Activated CD4-positive, alpha-beta memory T cell treated with anti-CD3 and anti-CD28 coated beads for 36 hours (primary cell): Measurements from ENCODE around the gene MAP3K9. TPM values are rescaled to one million over a fixed set of nuclear protein-coding genes. Genes with fewer than 3 reads are reported as not detected.
A peak's percentile ranks its signal among the peaks of the same experiment; 100 is the strongest.
"Not testable (repeated sequence)": the region's sequence is repeated elsewhere in the genome, so short reads cannot be mapped to it uniquely, and the experiment has no call there.

Experiments
- CTCF ChIA-PET: fragments of 350-600 bp; sonication (Branson Sonifier 250); formaldehyde crosslinking; loops from one replicate; lab custom pipeline; 2021; ENCODE audit warnings: antibody characterized with exemption, inconsistent platforms; lab: Charles Lee
- POLR2A ChIA-PET: fragments of 350-600 bp; sonication (Branson Sonifier 250); formaldehyde crosslinking; loops from one replicate; lab custom pipeline; 2021; ENCODE audit warnings: antibody characterized with exemption; lab: Charles Lee
- DNase-seq: peaks from one replicate; pipeline ENCODE4 v3.0.0-alpha.2; 2020
- H3K27ac Mint-ChIP-seq: one replicate; pipeline ENCODE4 v1.8.0; 2021; ENCODE audit warnings: mixed read lengths
- H3K27me3 Mint-ChIP-seq: one replicate; pipeline ENCODE4 v1.8.0; 2021; ENCODE audit warnings: mixed read lengths
- H3K36me3 Mint-ChIP-seq: one replicate; pipeline ENCODE4 v1.8.0; 2021; ENCODE audit warnings: mixed read lengths
- H3K4me1 Mint-ChIP-seq: one replicate; pipeline ENCODE4 v1.8.0; 2021; ENCODE audit warnings: low read depth, mixed read lengths
- H3K4me3 Mint-ChIP-seq: one replicate; pipeline ENCODE4 v1.8.0; 2021; ENCODE audit warnings: mild to moderate bottlenecking, mixed read lengths
- H3K9me3 Mint-ChIP-seq: one replicate; pipeline ENCODE4 v1.8.0; 2021; ENCODE audit warnings: mixed read lengths
- intact Hi-C: fragments of 100-400 bp; cut with micrococcal nuclease; formaldehyde crosslinking; loops from one replicate; pipeline ENCODE4 v1.15.1; 2023
- total RNA-seq, 2 experiments: library from RNA; stranded (reverse); gene quantifications; one replicate each; pipeline ENCODE4 v1.2.3, GENCODE V29; 2021

The MAP3K9 gene
- total RNA-seq, 2 experiments from 2014 or later = 5.9 to 6.3 TPM

DNA sequence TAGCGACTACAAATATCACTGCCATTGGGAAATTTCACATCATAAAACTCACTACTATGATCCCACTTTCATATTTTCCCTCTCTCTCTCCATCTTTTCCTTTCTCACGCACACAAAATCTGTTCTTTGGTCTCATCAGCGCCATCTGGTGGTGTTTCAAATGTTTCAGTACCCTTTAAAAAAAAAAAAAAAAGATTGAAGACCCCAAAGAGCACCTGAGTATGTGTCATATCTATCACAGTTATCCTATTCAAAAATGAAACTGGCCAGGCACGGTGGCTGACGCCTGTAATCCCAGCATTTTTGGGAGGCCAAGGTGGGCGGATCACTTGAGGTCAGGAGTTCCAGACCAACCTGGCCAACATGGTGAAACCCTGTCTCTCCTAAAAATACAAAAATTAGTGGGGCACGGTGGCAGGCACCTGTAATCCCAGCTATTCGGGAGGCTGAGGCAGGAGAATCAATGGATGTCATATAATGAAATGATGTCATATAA is 95.2 kb downstream of the MAP3K9 start:
- H3K36me3 Mint-ChIP-seq = no peaks in the 10 kb centered on the region
- peaks cover 3% of the 10 kb centered on the region for H3K4me1 Mint-ChIP-seq
- no peaks in the 10 kb centered on the region for H3K27me3 Mint-ChIP-seq
- H3K4me3 Mint-ChIP-seq = no peak overlapping the region
- POLR2A ChIA-PET = no interaction called here
- CTCF ChIA-PET = interaction anchor here (0.6 to 4.6 kb wide), 17 partner anchors 9 to 627 kb away, joined by 3 to 59 read pairs (median 5); partner anchors contain the start of gene TTC9
- DNase-seq = peak; percentile 32
- no peaks in the 10 kb centered on the region for H3K9me3 Mint-ChIP-seq
- H3K27ac Mint-ChIP-seq = no peak overlapping the region
- intact Hi-C loops = loop anchor here (1.0 to 5.0 kb wide), 3 partner anchors 53 to 91 kb away; partner anchors contain the start of gene TTC9

DNA sequence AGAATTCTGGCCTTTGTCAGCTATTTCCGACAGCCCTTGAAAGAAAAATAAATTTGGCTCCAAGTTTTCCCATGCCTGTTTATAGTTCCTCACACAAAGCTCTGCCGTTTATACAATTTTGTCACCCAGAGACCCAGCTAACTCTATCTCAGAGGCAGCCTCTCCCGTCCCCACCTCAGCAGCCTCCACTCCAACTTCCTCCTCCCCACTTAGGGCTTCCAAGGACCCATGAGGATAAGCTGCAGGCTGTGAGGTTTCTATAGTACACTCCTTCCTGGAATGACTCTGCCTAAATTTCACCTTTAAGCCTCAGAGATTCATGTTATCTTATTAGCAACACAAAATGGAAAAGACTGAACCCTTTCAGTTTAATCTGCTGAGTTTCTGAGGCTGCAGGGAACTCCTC is 95.8 kb downstream of the MAP3K9 start:
- H3K9me3 Mint-ChIP-seq = no peaks in the 10 kb centered on the region
- POLR2A ChIA-PET = no interaction called here
- H3K36me3 Mint-ChIP-seq = no peaks in the 10 kb centered on the region
- DNase-seq = no peak
- no peak overlapping the region for H3K27ac Mint-ChIP-seq
- H3K4me3 Mint-ChIP-seq = no peak overlapping the region
- CTCF ChIA-PET = interaction anchor here (0.6 to 4.6 kb wide), 19 partner anchors 10 to 882 kb away, joined by 3 to 59 read pairs (median 4); no protein-coding TSS in a partner anchor
- peaks cover 3% of the 10 kb centered on the region for H3K4me1 Mint-ChIP-seq
- H3K27me3 Mint-ChIP-seq = no peaks in the 10 kb centered on the region
- intact Hi-C loops = loop anchor here (1.0 to 5.0 kb wide), 2 partner anchors 71 to 104 kb away; partner anchors contain the start of gene TTC9

DNA sequence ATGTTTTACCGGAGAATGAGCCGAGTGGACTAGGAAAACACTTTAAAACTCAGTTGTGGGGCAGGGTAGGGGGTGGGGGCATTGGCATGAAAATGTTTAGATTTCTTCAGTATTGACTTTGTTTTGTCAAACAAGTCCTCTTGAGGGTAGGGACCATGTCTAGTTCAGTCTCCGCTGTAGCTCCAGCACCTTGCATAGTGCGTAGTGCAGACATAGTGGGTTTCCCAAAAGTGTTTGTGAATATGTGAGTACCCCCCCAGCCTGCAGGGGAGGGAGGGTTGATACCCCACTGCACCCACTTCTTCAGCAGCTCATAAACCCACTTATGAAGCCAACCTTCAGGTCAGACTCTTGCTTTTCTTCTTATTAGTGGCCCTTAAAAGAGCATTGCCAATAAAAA is 96.2 kb downstream of the MAP3K9 start:
- Mint-ChIP-seq H3K27me3 (no peaks in the 10 kb centered on the region), H3K4me3 (no peak overlapping the region), H3K9me3 (no peaks in the 10 kb centered on the region), H3K36me3 (no peaks in the 10 kb centered on the region), H3K4me1 (peaks cover 3% of the 10 kb centered on the region), H3K27ac (no peak overlapping the region)
- no peak for DNase-seq
- POLR2A ChIA-PET = no interaction called here
- intact Hi-C loops = loop anchor here (1.0 to 5.0 kb wide), 2 partner anchors 71 to 104 kb away; partner anchors contain the start of gene TTC9
- CTCF ChIA-PET = interaction anchor here (0.6 to 4.6 kb wide), 19 partner anchors 10 to 882 kb away, joined by 3 to 59 read pairs (median 4); no protein-coding TSS in a partner anchor

DNA sequence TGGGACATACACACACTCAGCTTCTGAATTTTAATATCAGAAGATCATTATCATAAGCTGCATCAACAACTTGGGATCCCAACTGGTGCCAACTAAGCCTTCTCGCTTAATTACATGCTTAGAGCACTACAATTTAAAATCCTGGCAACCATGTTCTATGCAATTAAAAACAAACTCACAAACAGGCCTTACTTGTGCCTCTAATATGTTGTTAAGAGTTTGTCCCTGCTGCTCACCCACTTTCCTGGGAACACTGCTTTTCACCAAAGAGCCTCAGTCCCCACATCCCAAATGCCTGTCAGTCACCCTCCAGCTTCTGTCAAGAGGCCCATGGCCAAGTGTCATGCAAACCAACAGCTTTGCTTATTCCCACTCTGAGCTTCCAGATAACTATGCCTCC is 97.9 kb downstream of the MAP3K9 start:
- Mint-ChIP-seq H3K36me3 (no peaks in the 10 kb centered on the region), H3K9me3 (no peaks in the 10 kb centered on the region), H3K27ac (no peak overlapping the region), H3K4me1 (peaks cover 4% of the 10 kb centered on the region), H3K27me3 (no peaks in the 10 kb centered on the region), H3K4me3 (no peak overlapping the region)
- DNase-seq = no peak
- POLR2A ChIA-PET = interaction anchor here (0.9 kb wide), 1 partner anchor 70 kb away, joined by 3 read pairs; the partner anchor contains the start of gene TTC9
- CTCF ChIA-PET = interaction anchor here (0.7 to 2.0 kb wide), 4 partner anchors 9 to 90 kb away, joined by 3 to 5 read pairs (median 3); no protein-coding TSS in a partner anchor
- intact Hi-C loops = loop anchor here (5.0 kb wide), 1 partner anchor 69 kb away; the partner anchor contains the start of gene TTC9

DNA sequence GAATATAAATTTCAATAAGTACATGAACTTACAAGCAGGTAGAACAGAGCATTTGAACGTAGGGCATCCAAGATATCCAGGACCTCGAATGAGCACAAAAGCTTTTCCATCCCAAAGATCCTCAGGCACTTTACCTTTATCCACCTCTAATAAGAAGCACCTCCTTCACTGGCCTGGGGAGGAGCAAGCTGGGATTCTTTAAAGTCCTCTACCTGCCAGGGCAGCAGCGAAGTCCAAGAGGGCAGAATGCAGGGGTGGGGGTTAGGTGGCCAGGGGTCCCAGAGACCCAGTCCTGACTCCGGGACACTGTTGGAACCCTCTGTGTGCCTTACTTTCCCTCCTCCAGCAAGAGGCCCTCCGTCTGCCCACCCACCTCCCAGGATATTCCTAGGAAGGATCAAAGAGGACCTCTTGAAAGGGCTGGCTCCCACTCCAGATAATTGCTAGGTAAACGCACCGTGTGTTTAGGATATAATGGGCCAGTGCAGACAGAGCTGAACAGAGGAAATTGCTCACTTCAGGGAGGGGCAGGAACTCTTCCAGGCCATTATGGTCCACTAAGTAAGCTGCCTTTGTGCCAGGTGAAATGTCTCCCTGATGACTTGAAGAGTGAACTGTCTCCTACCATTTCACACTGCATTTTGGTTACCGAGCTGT is 99.5 kb downstream of the MAP3K9 start:
- H3K27me3 Mint-ChIP-seq = no peaks in the 10 kb centered on the region
- no peaks in the 10 kb centered on the region for H3K9me3 Mint-ChIP-seq
- H3K27ac Mint-ChIP-seq = no peak overlapping the region
- intact Hi-C loops = loop anchor here (5.0 kb wide), 1 partner anchor 68 kb away; the partner anchor contains the start of gene TTC9
- no peak overlapping the region for H3K4me3 Mint-ChIP-seq
- H3K4me1 Mint-ChIP-seq = peaks cover 4% of the 10 kb centered on the region
- H3K36me3 Mint-ChIP-seq = no peaks in the 10 kb centered on the region
- ChIA-PET CTCF (interaction anchor here (2.0 kb wide), 1 partner anchor 89 kb away, joined by 5 read pairs; no protein-coding TSS in a partner anchor), POLR2A (interaction anchor here (1.0 kb wide), 1 partner anchor 118 kb away, joined by 3 read pairs; no protein-coding TSS in a partner anchor)
- no peak for DNase-seq

DNA sequence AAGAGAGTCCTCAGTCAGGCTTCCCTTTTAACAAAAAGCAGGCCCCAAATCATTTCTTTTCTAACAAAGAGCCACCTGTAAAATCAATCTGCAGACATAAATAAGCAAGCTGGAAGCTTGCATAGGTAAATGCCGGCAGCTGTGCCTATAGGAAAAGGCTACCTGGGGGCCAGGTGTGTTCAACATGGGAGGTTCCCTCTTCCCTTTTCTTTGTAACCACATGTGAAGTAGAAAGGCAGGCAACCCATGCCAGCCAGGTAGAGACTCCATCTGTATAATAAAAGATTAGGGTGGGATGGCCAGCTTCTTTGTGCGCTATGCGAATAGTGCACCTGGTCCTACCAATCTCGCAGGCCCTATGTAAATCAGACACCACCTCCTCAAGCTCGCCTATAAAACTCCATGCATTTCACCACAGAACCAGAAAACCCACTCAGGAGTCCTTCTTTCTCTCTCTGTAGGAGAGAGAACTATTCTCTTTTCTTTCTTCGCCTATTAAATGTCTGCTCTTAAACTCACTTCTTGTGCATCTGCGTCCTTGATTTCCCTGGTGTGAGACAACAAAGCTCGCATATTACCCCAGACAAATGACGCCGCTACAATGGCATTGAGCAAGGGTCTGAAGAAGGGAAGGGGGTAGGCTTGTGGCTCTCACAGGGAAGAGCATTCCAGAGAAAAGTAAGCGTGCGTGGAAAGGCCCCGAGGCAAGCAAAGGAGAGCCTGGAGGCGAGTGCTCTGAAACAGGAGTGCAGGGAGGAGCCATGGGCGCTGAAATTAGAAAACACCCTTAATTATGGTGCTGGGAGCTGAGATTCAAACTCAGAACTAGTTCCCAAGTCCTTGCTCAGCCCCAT is 100.4 kb downstream of the MAP3K9 start:
- intact Hi-C loops = no loop called here
- POLR2A ChIA-PET = interaction anchor here (1.2 kb wide), 1 partner anchor 11 kb away, joined by 3 read pairs; no protein-coding TSS in a partner anchor
- Mint-ChIP-seq H3K4me1 (peaks cover 3% of the 10 kb centered on the region), H3K27ac (no peak overlapping the region), H3K36me3 (no peaks in the 10 kb centered on the region), H3K27me3 (no peaks in the 10 kb centered on the region), H3K4me3 (no peak overlapping the region), H3K9me3 (no peaks in the 10 kb centered on the region)
- DNase-seq = no peak
- CTCF ChIA-PET = interaction anchor here (0.6 to 1.6 kb wide), 4 partner anchors 20 to 280 kb away, joined by 3 to 4 read pairs (median 3); no protein-coding TSS in a partner anchor

DNA sequence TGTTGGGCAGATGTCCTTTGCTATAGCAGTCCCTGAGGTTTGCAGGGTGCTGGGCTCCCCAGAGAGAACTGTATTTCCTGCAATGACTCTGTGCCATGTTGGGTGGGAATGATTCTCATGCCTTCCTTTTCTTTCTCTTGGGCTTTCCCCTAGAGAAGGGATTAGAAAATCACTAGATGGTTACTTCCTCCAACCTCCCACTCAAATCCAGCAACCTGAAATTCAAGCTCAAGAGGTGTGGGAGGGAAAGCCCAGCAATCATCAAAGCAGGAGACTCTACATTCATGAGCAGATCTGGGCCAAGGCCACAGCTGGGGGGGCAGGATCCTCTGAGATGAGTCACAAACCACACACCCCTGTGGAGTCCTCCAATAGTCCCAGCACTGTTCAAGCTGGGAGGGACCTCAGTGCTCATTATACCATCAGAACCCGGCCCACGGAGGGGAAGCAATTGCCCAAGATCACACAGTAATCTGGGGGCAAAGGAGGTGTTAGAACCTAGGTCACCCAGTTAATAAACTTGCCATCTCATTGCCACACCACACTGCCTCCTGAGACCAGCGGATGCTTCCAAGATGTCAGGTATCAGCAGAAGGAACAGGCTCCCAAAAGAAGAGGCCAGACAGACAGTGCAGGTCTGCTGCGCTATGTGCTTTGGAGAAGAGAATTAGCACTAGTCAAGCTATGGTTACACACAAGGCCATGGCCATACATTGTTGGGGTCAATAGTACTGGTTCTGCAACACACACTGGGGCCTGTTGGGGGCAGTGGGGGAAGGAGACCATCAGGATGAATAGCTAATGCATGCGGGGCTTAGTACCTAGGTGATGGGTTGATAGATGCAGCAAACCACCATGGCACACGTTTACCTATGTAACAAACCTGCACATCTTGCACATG is 101.9 kb downstream of the MAP3K9 start:
- Mint-ChIP-seq H3K36me3 (no peaks in the 10 kb centered on the region), H3K9me3 (no peaks in the 10 kb centered on the region), H3K27me3 (no peaks in the 10 kb centered on the region), H3K4me3 (no peak overlapping the region), H3K4me1 (peaks cover 2% of the 10 kb centered on the region), H3K27ac (no peak overlapping the region)
- DNase-seq = peak; percentile 27
- intact Hi-C loops = no loop called here
- ChIA-PET POLR2A (interaction anchor here (1.2 kb wide), 1 partner anchor 12 kb away, joined by 3 read pairs; no protein-coding TSS in a partner anchor), CTCF (interaction anchor here (0.5 to 1.6 kb wide), 3 partner anchors 84 to 243 kb away, joined by 3 to 4 read pairs (median 3); no protein-coding TSS in a partner anchor)

DNA sequence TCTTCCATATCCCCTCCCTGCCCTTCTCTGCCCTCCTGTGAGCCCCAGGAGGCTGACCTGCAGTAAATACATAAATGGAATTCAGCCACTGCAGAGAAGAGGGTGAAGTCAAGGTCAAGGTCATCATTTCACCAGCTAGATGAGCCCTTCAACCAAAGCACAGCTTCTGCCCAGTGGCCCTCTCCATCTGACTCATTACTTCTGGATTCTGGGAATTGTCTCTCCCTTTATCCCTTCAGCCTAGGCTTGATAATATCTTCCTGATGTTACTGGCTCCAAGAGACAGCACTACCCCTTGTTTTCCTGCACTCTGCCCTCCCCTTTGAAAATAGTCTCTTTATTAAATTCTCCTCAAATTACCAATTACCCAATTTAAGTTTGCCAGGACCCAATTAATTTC is 103.1 kb downstream of the MAP3K9 start:
- ChIA-PET POLR2A (interaction anchor here (0.6 kb wide), 1 partner anchor 312 kb away, joined by 3 read pairs; no protein-coding TSS in a partner anchor), CTCF (no interaction called here)
- peaks cover 2% of the 10 kb centered on the region for H3K4me1 Mint-ChIP-seq
- intact Hi-C loops = no loop called here
- H3K9me3 Mint-ChIP-seq = no peaks in the 10 kb centered on the region
- no peaks in the 10 kb centered on the region for H3K27me3 Mint-ChIP-seq
- H3K36me3 Mint-ChIP-seq = no peaks in the 10 kb centered on the region
- no peak overlapping the region for H3K4me3 Mint-ChIP-seq
- DNase-seq = no peak
- H3K27ac Mint-ChIP-seq = no peak overlapping the region

DNA sequence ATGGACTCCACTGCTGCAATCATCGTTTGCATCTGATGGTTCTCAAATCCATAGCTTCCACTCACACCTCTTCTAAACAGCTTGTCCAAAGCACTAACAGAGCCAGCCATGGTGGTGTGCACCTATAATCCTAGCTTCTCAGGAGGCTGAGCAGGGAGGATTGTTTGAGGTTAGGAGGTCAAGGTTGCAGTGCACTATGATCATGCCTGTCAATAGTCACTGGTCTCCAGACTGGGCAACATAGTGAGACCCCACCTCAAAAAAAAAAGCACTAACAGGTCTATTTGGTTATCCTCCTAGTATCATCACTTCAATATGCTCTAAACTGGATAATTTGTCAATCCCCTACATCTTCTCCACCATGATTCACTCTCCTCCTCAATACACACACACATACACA is 104.4 kb downstream of the MAP3K9 start:
- no peaks in the 10 kb centered on the region for H3K27me3 Mint-ChIP-seq
- H3K9me3 Mint-ChIP-seq = no peaks in the 10 kb centered on the region
- H3K4me3 Mint-ChIP-seq = no peak overlapping the region
- CTCF ChIA-PET = no interaction called here
- POLR2A ChIA-PET = no interaction called here
- intact Hi-C loops = loop anchor here (2.0 kb wide), 1 partner anchor 82 kb away; no protein-coding TSS in a partner anchor
- DNase-seq = no peak
- H3K27ac Mint-ChIP-seq = no peak overlapping the region
- peaks cover 2% of the 10 kb centered on the region for H3K4me1 Mint-ChIP-seq
- H3K36me3 Mint-ChIP-seq = no peaks in the 10 kb centered on the region

DNA sequence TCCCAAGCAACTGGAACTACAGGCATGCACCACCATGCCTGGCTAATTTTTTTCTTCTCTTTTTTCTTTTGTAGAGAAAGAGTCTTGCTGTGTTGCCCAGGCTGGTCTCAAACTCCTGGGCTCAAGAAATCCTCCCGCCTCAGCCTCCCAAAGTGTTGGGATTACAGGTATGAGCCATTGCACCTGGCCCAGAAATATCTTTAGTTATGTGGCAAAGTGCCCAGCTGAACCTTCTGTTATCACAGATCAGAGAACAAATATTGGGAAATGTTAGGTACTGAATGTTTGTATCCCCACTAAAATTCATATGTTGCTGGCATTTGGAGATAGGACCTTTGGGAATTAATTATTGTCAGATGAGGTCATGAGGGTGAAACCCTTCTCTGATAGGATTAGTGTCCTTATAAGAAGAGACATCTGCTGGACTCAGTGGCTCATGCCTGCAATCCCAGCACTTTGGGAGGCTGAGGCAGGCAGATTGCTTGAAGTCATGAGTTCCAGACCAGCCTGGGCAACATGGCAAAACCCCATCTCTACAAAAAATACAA is 105.6 kb downstream of the MAP3K9 start:
- H3K36me3 Mint-ChIP-seq, H3K4me1 Mint-ChIP-seq, POLR2A ChIA-PET, H3K27me3 Mint-ChIP-seq, H3K9me3 Mint-ChIP-seq, DNase-seq, H3K27ac Mint-ChIP-seq, H3K4me3 Mint-ChIP-seq: not testable (repeated sequence)
- CTCF ChIA-PET = interaction anchor here (0.6 to 2.1 kb wide), 2 partner anchors 9 to 43 kb away, joined by 3 to 8 read pairs; no protein-coding TSS in a partner anchor
- intact Hi-C loops = loop anchor here (2.0 kb wide), 1 partner anchor 81 kb away; no protein-coding TSS in a partner anchor
